PC-9 (cell line): Measurements from ENCODE around the gene ARL5A.

ENCODE experiments used
- EZH2 ChIP-seq: fragments of 200-600 bp; sonication (generic); IDR thresholded peaks from 2 replicates; pipeline ENCODE4 v1.8.0; 2017; ENCODE audit warnings: antibody characterized with exemption, low read depth
- TF ChIP-seq, protein P1 (sequence below): fragments of 200-600 bp; sonication (generic); conservative IDR thresholded peaks from 2 replicates; pipeline ENCODE4 v1.6.1; 2017; ENCODE audit warnings: mixed run types, antibody characterized with exemption, mild to moderate bottlenecking, moderate library complexity

DNA sequence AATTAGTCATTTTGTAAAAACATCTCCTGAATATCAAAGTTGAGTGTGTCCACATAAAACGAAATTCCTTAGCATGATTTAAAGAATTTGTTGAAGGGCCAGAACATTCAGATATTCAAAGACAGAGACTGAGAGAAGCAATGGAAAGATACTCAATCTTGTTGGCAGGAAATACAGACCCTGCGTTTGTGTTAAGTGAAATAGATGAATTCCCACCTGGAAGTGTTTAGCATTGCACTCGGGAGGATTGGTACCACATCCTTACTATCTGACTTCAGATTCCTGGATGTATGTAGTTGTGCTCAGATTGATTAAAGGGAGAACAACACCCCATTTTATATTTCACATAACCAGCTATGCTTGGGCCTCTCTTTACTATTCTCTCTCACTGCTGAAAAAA is 9.7 kb upstream of the ARL5A start:
- TF ChIP-seq, protein P1, sequence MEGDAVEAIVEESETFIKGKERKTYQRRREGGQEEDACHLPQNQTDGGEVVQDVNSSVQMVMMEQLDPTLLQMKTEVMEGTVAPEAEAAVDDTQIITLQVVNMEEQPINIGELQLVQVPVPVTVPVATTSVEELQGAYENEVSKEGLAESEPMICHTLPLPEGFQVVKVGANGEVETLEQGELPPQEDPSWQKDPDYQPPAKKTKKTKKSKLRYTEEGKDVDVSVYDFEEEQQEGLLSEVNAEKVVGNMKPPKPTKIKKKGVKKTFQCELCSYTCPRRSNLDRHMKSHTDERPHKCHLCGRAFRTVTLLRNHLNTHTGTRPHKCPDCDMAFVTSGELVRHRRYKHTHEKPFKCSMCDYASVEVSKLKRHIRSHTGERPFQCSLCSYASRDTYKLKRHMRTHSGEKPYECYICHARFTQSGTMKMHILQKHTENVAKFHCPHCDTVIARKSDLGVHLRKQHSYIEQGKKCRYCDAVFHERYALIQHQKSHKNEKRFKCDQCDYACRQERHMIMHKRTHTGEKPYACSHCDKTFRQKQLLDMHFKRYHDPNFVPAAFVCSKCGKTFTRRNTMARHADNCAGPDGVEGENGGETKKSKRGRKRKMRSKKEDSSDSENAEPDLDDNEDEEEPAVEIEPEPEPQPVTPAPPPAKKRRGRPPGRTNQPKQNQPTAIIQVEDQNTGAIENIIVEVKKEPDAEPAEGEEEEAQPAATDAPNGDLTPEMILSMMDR = no peak
- no peak for TF ChIP-seq EZH2
